ENCODE results near the gene CANT1. TPM values are rescaled to one million over a fixed set of nuclear protein-coding genes. Genes with fewer than 3 reads are reported as not detected.

The CANT1 gene
- total and polyA plus RNA-seq, 2 donors from 2014 or later: 23.0 to 56.6 TPM

- TF ChIP-seq CTCF (IDR thresholded peaks at IDR 0.05; ENCODE audit: borderline replicate concordance, extremely low read depth, insufficient read depth): no peak
- H3K9me3 ChIP-seq (ENCODE audit: control insufficient read depth in 2 of 3, insufficient read depth in 1 of 3, low read length in 3 of 3): no peaks in the 10 kb centered on the region
- peaks cover 0 to 43% (median 6%) of the 10 kb centered on the region in 3 donors for H3K4me1 ChIP-seq (ENCODE audit: control insufficient read depth in 2 of 3, insufficient read depth in 2 of 3, low read depth in 1 of 3, low read length in 3 of 3)
- no peaks in the 10 kb centered on the region for H3K36me3 ChIP-seq (ENCODE audit: control insufficient read depth in 2 of 3, insufficient read depth in 3 of 3, low read length in 3 of 3)
- H3K27me3 ChIP-seq (ENCODE audit: control insufficient read depth, insufficient read depth, low read length): peaks cover 2% of the 10 kb centered on the region
- DNase-seq (peak in 1 of 5 donors; percentile 87), FAIRE-seq (no peak)
- peak overlapping the region; percentile 26 to 77 for H3K27ac ChIP-seq (ENCODE audit: low read depth in 2 of 2, low read length in 2 of 2)
- peak overlapping the region in 1 of 3 donors; percentile 21 for H3K9ac ChIP-seq (ENCODE audit: low read length in 3 of 3)
- intact Hi-C loops (cut with DNase I): no loop called here
- no peak overlapping the region for H3K4me3 ChIP-seq (ENCODE audit: low read length in 3 of 3)
Measured at GRCh38 chr17:79026376-79027273, 17.1 kb upstream of the CANT1 start.

GRCh38 chr17:79024901-79025737 is 15.6 kb upstream of the CANT1 start:
- DNase-seq: no peak
- intact Hi-C loops (cut with DNase I): no loop called here

More at GRCh38 chr17:79024901-79025737, 15.6 kb upstream of the CANT1 start:
- TF ChIP-seq CTCF (IDR thresholded peaks at IDR 0.05; ENCODE audit: borderline replicate concordance, extremely low read depth, insufficient read depth): no peak
- peak overlapping the region in 2 of 3 donors; percentile 58 to 63 for H3K4me3 ChIP-seq (ENCODE audit: low read length in 3 of 3)
- no peaks in the 10 kb centered on the region for H3K36me3 ChIP-seq (ENCODE audit: control insufficient read depth in 2 of 3, insufficient read depth in 3 of 3, low read length in 3 of 3)
- no peaks in the 10 kb centered on the region for H3K9me3 ChIP-seq (ENCODE audit: control insufficient read depth in 2 of 3, insufficient read depth in 1 of 3, low read length in 3 of 3)
- peak overlapping the region in 2 of 3 donors; percentile 17 to 51 for H3K9ac ChIP-seq (ENCODE audit: low read length in 3 of 3)
- peak overlapping the region in 1 of 2 donors; percentile 63 for H3K27ac ChIP-seq (ENCODE audit: low read depth in 2 of 2, low read length in 2 of 2)
- peaks cover 0 to 48% (median 6%) of the 10 kb centered on the region in 3 donors for H3K4me1 ChIP-seq (ENCODE audit: control insufficient read depth in 2 of 3, insufficient read depth in 2 of 3, low read depth in 1 of 3, low read length in 3 of 3)
- H3K27me3 ChIP-seq (ENCODE audit: control insufficient read depth, insufficient read depth, low read length): peaks cover 2% of the 10 kb centered on the region
- FAIRE-seq: no peak
